HL-60/S4 (cell line): ENCODE data around the gene IMMP2L.
"Not testable (repeated sequence)": the region's sequence is repeated elsewhere in the genome, so short reads cannot be mapped to it uniquely, and the experiment has no call there.

Experiments used
- in situ Hi-C: fragments of 300-500 bp; cut with MboI; formaldehyde crosslinking; loops from 2 replicates; pipeline ENCODE4 v1.14.3; 2022; ENCODE audit warnings: low sequenced_read_pairs

The IMMP2L gene

GRCh38 chr7:111470998-111471397 lies 91.3 kb downstream of the IMMP2L start:
- in situ Hi-C loops, result no loop called here

GRCh38 chr7:111469894-111470293 lies 92.4 kb downstream of the IMMP2L start:
- in situ Hi-C loops, result not testable (repeated sequence)

GRCh38 chr7:111465774-111466173 lies 96.5 kb downstream of the IMMP2L start:
- in situ Hi-C loops, result not testable (repeated sequence)

- in situ Hi-C loops, result no loop called here
Measured at GRCh38 chr7:111460695-111461094, 101.6 kb downstream of the IMMP2L start.

- in situ Hi-C loops, result no loop called here
Measured at GRCh38 chr7:111459757-111460280, 102.5 kb downstream of the IMMP2L start.

GRCh38 chr7:111459065-111459756 lies 103.1 kb downstream of the IMMP2L start:
- in situ Hi-C loops, result no loop called here

GRCh38 chr7:111450705-111451104 lies 111.6 kb downstream of the IMMP2L start:
- in situ Hi-C loops, result not testable (repeated sequence)

- in situ Hi-C loops, result not testable (repeated sequence)
Measured at GRCh38 chr7:111447502-111447901, 114.8 kb downstream of the IMMP2L start.

GRCh38 chr7:111439977-111440376 lies 122.3 kb downstream of the IMMP2L start:
- in situ Hi-C loops, result no loop called here

- in situ Hi-C loops, result no loop called here
Measured at GRCh38 chr7:111438369-111439289, 123.7 kb downstream of the IMMP2L start.

- in situ Hi-C loops, result no loop called here
Measured at GRCh38 chr7:111437736-111438135, 124.6 kb downstream of the IMMP2L start.

- in situ Hi-C loops, result no loop called here
Measured at GRCh38 chr7:111436608-111437007, 125.7 kb downstream of the IMMP2L start.

GRCh38 chr7:111433426-111433825 lies 128.9 kb downstream of the IMMP2L start:
- in situ Hi-C loops, result no loop called here

- in situ Hi-C loops, result no loop called here
Measured at GRCh38 chr7:111429781-111430180, 132.5 kb downstream of the IMMP2L start.

- in situ Hi-C loops, result no loop called here
Measured at GRCh38 chr7:111424768-111425167, 137.5 kb downstream of the IMMP2L start.

GRCh38 chr7:111414374-111414773 lies 147.9 kb downstream of the IMMP2L start:
- in situ Hi-C loops, result no loop called here

GRCh38 chr7:111413739-111414138 lies 148.6 kb downstream of the IMMP2L start:
- in situ Hi-C loops, result no loop called here

GRCh38 chr7:111410899-111411298 lies 151.4 kb downstream of the IMMP2L start:
- in situ Hi-C loops, result no loop called here

- in situ Hi-C loops, result no loop called here
Measured at GRCh38 chr7:111409714-111410422, 152.4 kb downstream of the IMMP2L start.

- in situ Hi-C loops, result no loop called here
Measured at GRCh38 chr7:111408724-111409123, 153.6 kb downstream of the IMMP2L start.

- in situ Hi-C loops, result no loop called here
Measured at GRCh38 chr7:111407258-111407657, 155.0 kb downstream of the IMMP2L start.
